CD4-positive, alpha-beta T cell treated with Interleukin-4 for 1 hour (primary cell): ENCODE measurements around the gene TSHZ2.
"Not testable (repeated sequence)": the region's sequence is repeated elsewhere in the genome, so short reads cannot be mapped to it uniquely, and the experiment has no call there.

Experiments
- DNase-seq, 2 donors: peaks; one replicate each; pipeline ENCODE4 v3.0.0-alpha.2; 2020 to 2022

Gene TSHZ2

DNA sequence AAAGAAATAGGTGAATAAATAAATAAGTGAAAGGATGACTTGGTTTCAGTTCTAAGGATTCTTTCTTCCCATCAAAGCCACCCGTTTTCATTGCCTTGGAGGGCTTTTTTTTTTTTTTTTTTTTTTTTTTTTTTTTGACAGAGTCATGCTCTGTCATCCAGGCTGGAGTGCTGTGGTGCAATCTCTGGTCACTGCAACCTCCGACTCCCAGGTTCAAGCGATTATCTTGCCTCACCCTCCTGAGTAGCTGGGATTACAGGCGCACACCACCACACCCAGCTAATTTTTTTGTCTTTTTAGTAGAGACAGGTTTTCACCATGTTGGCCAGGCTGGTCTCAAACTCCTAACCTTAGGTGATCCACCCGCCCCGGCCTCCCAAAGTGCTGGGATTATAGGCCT, 351.3 kb downstream of the TSHZ2 start:
- DNase-seq: not testable (repeated sequence)

DNA sequence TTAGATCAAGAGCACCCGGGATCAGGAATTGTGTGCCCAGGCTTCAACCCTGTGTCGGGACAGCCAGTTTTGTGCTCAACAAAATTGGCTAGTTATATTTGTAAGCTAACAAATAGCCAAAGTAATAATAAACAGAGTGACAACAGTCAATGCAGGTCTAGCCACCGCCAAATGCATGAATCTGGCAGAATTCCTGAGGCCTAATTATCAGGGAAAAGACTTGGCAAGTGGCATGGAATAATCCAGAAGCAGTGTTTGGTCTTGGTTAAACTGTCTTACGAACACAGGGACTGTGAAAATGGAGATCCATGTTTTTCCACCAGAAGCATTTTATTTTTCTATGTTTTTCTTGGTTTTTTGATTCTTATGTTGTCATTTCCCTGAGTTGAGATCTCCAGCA, 352.7 kb downstream of the TSHZ2 start:
- DNase-seq: no peak

DNA sequence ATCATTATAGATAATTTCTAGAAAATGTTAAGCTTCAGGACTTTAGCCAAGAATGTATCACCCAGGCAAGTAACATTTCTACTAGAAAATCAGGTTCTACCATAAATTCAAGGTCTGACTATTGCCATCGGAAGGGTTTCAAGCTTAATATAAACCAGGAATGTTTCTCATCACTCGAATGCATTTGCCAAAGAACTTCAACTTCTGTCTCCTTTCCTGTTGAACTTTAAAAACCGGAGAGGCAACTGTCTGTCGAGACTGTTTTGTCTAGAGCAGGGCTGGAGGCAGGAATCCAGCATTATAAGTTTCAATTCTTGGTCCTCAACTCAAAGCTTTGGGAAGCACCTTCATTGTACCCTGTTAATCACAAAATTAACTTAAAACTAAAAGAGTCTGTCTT, 356.8 kb downstream of the TSHZ2 start:
- DNase-seq: no peak

DNA sequence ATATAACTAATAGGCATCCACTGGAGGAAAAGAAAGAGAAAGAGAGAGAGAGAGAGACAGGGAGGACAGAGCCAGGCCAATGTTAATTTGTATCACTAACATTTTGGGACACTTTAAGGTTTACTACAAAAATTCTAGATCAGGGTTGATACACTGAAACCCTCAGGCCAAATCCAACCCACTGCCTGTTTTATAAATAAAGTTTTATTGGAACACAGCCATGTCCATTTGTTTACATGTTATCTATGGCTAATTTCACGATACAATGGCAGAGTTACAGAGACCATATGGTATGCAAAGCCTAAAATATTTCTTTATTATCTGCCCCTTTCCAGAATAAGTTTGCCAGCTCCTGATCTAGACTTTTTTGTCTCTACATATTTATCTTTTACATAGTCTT, 357.6 kb downstream of the TSHZ2 start:
- no peak for DNase-seq

DNA sequence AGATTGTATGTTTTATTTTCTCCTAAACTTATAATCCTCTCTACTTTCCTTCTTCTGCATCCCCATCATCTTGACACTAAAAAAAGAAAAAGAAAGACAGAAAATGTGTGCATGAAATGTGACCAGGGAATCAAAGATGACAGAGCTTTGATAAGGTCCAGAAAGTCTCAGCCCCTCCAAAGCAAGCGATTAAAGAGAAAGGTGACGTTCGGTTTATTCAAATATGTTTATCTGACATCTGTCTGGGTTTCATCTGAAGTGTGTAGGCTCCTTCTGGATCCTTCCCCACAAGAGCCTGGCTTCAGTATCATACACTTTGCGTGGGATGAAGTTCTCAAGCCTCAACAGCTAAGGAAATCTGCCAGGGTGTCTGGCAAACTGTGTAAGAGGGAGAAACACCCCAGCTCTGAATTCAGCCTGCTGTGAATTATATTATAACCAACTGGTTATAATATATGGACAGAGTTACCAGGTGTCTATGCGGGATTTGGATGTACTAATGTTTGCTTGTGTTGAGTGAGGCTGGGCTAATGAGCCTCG, 358.5 kb downstream of the TSHZ2 start:
- DNase-seq: no peak

DNA sequence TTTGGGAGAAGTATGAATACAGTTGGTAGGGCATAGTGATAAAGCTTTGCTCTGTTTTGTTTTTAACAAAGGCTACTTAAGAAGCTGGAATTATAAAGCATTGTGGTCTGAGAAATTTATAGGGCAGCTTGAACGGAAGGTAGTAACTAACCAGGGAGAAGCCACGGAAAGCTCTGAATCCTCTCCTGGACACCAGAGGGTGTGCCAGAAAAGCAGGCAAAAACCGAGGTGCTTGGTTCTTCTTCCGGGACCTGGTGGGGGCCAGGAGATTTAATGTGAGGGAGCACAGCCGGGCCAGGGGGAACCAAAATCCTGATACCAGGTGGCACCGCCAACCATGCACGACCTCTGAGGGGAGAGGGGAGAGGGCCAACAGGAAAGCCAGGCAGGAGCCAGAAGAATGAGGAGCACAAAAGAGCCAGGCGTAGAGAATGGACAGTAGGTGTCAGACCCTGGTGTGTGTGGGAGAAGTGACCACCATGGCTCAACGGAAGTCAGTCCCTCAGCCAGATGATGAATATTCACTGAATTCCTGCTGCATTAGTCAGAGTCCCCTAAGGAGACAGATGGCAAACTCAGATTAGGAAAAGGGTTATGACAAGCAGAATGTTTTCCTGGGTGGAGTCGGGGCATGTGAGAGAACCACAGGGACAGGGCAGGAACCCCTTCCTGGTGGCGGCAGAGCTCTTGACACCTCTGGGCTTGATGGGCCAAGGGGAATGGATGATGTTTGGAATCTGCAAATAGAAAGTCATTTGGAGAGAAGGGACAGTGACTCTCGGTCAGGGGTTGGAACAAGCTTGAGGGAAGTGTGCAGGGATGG, 359.2 kb downstream of the TSHZ2 start:
- DNase-seq: no peak

DNA sequence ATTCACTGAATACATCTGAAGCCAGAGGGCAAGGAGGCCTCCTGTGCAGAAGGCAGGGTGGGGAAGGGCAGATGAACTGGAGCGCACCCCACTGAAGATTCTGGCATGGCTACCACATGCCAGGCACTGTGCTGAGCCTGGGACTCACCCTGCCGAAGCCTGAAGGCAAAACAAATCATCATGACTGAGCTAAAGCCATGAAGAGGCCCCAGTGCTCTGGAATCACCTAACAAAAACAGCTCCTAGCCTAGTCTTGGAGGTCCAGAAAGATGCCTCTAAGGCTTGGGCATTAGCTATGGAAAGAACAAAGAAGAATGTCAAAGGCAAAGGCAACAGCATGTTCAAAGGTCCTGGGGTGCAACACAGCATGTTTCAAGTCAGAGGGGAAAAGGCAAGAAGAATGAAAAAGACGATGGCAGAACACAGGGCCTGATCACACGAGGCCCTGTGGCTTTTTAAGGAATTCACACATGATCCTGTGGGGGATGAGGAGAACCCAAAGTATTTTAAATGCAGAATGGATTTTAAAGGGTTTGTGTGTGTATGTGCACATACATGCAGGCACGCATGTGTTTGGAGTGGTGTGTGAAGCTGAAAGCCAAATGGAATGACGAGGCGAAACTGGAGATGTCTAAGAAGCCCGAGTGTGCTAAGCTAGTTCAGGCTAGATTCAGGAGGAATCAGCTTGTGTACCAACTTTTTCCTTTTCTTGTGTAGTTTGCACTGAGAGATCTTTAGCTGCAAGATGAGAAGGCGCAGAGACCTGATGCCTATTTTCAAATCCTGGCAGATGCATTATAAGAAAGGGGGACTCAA, 360.1 kb downstream of the TSHZ2 start:
- DNase-seq: no peak

DNA sequence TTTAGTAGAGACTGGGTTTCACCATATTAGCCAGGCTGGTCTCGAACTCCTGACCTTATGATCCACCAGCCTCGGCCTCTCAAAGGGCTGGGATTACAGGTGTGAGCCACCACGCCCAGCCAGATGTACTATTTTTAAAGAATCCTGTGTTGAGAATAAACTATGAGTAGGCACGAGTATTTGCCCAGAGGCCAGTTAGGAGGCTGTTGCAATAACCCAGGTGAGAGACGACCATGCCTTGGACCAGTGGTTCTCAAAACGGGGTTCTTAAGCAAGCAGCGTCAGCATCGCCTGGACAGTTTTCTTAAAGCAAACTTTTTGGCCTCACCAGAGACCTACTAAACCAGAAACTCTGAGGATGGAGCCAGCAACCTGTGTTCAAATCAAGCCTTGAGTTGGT, 362.7 kb downstream of the TSHZ2 start:
- DNase-seq: no peak

DNA sequence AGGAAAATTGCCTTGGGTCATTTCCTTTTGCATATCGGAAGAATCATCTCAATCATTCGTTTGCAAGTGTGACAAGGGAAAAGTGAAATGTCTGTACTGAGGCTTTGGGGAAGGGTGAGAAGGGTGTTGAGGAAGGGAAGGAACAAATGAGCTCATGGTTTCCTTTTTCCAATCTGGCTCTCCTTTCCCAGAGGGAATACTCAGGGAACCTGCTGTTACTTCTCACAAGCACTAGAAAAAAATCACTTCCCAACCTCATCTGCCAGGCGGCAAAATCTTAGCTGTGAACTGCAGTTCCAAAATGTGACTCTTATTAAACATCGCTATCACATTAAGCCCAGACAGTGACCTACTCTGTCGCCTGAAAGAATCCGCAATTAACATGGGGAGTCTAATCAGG, 363.4 kb downstream of the TSHZ2 start:
- no peak for DNase-seq

DNA sequence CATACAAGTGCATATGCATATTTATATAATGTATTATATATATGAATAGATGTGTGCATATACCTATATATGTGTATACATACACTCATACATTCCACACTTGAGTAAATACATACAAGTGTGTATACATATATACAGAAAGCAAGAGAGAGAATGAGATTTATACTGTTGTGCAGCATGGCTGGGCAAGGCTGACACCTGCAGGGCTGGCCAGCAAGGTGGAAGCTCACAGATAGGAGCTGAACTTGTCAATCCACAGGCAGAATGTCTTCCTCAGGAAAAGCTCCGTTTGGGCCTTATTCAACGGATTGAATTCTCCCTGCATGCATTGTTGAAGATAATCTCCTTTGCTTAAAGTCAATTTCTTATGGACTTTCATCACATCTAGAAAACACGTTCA, 364.7 kb downstream of the TSHZ2 start:
- DNase-seq: no peak

DNA sequence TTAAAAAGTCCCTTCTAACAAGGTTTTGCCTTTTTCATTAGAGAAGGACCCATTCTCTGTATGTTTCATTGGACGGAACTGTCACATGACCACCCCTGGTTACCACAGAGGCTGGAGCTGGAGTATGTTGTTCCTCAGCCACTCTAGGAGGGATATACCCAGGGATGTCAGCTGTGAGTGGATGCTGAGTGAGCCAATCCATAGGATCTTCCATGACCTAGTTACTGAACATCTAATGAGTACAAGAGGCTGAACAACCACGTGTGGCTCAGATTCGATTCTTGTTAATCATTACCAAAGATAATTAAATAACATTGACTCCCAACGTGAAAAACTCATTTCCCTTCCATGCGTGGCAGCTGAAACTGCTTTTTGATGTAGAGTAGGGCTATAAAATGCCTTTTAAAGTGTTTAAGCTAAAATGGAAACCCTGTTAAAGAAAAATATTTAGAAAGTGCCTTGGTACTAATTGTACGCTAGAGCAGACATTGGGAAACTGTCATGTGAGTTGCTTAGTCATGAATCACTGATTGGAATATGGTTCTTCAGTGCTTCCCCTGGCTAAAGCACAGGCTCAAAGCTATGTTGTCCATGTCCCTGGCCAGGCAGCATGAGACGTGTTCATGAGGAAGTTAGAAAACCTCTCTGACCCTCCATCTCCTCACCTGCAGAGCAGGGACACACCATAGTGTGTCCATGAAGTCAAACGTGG, 365.4 kb downstream of the TSHZ2 start:
- DNase-seq: no peak

DNA sequence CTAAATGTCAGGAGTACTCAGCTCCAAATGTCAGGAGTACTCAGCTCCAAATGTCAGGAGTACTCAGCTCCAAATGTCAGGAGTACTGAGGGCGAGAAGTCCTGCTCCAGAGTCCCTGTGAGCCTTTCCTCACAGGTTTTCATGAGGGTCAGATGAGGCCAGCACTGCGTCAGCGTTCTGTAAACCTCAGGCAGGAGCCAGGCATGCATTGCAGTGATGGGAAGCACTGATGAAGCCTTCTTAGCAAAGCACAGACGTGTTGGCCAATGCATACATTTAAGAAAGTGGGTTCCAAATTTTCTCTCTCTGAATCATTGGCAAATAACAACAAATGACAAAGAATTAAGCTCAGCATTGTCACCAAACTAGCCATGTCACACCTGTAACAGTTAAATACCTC, 366.6 kb downstream of the TSHZ2 start:
- DNase-seq: no peak

DNA sequence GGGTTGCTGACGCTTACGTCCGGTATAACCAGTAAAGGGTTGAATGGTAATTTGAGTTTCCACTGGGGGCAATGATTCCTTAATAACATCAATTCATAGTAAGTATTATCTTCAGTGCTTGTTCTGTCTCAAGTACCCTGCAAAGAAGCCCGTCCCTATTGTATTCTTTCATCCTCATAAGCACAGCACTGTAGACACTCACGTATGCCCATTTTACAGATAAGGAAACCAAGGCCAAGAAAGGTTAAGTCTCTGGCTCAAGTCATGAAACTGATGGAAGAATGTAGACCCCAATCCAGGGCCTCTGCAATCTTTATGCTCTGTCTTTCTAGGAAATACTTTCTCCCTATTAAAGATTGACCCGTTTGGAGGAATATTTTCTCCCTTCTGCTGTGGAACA, 370.3 kb downstream of the TSHZ2 start:
- no peak for DNase-seq

DNA sequence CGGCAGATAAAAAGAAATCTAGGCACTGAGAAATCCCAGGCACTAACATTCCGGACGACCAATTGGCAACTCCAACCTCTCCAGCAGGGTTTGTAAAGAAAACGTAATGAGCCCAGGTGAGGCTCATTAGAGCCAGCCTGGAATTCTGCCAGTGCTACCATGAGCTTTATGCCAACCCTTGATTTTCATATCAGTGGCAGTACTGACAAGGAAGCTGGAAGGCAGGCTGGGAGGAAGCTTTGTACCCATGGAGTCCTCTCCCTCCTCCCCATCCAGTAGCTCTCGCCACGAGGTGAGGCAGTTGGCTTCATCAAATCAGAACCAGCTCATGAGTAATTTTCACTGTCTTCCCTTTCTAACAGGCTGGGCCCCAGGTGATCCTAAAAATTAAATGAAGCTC, 371.3 kb downstream of the TSHZ2 start:
- no peak for DNase-seq

DNA sequence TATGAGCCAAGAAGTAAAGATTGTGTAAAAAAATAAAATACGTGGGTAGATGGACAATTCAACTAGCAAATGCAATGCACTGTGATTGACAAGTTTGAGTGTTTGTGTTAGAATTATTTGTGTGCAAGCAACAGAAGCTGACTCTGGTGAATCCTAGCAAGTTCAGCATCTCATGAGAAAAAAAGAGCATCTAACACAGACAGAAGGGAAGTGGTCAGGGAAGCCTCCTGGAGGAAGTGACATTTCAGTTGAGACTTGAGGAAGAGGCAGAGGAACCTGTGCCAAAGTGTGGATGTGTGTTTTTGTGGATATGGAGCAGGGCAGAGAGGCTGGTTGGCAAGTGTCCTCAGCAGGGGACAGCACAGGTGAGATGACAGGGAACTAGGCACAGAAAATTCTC, 372.7 kb downstream of the TSHZ2 start:
- DNase-seq: no peak

DNA sequence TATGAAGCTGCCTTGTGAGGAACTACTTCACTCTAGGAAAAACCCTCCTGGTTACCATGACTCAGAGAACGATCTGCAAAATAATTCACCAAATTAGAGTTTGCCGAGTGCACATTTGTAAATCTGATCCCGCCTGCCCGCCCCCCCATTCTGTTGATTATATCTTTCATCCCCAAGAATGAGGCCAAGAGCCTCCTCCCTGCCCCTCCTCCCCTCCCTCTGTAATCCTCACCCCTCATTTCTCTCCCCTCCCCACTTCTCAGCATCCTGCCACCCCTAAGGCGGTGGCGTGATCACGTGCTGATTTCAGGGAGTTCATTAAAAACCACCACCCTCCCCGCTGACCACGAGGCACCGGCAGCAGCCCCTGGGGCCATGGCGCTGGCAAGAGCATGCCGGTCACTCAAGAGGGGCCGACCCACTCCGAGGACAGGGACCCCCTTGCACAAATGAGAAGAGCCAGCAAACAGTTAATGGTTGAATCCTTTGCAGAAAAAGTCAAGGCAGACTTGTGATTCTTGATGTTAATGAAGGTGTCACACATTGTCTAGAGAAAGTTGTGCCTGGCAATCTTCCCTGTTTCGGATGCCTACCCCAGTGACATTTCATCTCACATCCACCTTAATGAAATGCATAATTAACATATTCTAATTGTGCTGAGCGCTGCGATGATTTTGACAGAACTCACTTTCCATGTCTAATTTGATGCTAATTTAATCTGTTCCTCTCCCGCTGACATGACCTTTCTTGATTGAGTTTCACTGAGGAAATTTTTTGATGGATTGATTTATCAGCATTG, 373.6 kb downstream of the TSHZ2 start:
- no peak for DNase-seq

DNA sequence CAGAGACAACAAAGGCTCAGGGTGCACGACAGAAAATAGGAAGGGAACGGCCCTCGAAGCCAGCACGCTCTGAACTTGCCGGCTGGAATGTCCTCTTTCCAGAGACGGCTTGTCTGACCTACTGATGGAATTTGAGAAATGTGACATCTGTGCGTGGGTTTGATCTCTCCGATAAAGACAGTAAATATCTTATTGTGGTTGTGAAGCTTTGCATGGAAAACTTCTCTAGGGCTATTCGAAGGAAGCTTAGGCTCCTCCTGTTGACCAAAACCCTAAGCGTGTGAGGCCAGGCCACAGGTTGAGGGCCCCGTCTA, 374.1 kb downstream of the TSHZ2 start:
- DNase-seq: no peak

DNA sequence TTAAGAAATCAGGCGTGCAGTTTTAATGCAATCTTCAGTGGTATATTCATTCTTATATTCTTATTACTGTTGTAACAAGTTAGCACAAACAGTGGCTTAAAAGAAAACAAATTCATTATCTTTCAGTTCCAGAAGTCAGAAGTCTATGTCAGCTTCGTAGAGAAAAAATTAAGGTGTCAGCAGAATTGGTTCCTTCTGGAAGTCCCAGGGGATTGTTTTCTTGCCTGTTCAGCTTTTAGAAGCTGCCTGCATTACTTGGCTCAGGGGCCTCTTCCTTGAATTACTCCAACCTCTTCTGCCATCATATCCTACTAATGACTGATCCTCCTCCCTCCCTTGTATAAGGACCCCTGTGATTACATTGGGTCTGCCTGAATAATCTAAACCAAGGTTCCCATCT, 377.6 kb downstream of the TSHZ2 start:
- no peak for DNase-seq

DNA sequence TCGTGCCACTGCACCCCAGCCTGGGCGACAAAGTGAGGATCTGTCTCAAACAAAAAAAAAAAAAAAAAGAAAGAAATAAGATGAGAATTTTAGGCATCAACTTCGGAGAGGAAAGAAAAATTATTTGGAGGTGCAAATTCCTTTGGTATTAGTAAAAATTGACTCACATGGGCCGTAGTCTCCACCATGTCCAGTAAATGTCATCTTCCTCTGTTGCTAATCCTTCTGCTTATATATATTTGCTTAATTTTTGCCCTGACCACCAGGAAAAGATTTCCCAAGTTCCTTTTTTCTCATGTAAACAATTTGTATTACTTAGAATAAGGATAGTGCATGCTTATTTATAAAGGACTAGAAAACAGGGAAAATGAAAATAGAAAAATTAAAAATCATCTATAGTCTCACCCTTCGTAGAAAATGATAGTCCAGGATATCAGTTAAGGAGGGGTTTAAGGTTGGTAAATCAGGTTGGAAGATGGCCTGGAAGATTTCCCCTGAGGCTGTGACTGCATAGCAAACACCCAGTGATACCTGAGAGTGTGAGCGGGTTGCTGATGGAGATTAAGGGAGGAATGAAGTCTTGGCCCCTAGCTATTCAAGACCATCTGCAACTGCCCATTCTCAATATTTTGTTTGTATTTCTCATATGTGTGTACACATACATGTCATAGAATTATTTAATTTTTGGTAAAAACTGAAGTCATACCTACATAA, 380.7 kb downstream of the TSHZ2 start:
- DNase-seq: no peak

DNA sequence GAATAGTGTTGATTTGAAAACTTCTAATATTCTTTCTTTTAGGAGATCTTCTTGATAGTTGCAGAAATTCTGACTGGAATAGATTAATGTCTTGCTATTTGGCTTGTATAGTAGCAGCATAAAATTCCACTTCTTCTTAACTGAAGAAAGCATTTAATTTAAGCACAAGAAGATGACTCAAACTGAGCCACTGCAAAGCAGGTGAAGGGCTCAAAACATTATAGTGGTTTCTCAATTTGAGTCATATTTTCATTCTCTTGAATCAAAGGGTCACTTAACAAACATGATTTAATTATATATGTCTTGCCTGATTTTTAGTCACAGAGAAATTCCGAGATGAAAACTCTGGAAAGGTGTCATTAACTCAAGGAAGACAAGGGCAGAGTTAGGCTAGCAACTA, 382.2 kb downstream of the TSHZ2 start:
- DNase-seq: no peak

DNA sequence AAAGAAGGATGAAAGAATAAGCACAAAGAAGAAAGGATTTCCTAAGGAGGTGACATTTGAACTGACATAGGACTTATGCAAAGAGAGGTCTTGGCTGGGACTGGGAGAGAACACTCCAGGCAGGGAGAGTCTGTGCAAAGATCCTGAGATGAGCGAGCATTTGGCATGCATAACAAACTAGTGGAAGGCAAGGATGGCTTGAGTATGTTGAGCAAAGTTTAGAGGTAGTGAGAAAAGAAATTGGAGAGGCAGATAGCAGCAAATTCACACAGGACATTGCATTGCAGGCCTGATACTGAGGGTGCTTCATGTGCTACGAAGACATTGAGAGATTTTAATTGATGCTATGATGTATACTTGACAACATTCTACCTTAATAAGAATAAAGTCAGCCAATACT, 383.6 kb downstream of the TSHZ2 start:
- no peak for DNase-seq

DNA sequence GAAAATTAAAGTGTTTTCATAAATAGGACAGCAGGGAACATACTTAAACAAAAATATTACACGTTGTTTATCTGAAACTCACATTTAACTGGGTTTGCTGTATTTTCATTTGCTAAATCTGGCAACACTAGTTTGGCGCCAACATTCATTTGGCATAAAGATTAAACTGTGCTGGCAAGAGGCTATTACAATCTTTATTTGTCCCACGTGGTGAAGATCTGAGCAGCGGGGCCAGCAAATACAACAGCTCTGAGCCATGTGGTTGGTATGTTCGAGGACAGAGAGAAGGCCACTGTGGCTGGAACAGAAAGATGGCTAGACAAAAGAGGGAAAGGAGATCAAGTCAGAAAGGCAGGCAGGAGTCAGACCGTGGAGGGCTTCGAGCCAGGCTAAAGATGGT, 387.3 kb downstream of the TSHZ2 start:
- DNase-seq: no peak
